ENCODE data around the gene PDIA5.
"Not testable (repeated sequence)": the region's sequence is repeated elsewhere in the genome, so short reads cannot be mapped to it uniquely, and the experiment has no call there.

PDIA5 gene

GRCh38 chr3:123104550-123104949, 37.7 kb downstream of the PDIA5 start:
- peak; percentile 68 for DNase-seq (ENCODE audit: low read depth)
- no peak for TF ChIP-seq CTCF (IDR thresholded peaks at IDR 0.05; ENCODE audit: insufficient read depth, low read depth, low read length, missing control alignments)
- no peak overlapping the region for H3K4me3 ChIP-seq (ENCODE audit: low read length)

GRCh38 chr3:123105201-123106189, 38.7 kb downstream of the PDIA5 start:
- DNase-seq (ENCODE audit: low read depth) = no peak
- no peak for TF ChIP-seq CTCF (IDR thresholded peaks at IDR 0.05; ENCODE audit: insufficient read depth, low read depth, low read length, missing control alignments)
- H3K4me3 ChIP-seq (ENCODE audit: low read length) = no peak overlapping the region

- DNase-seq (ENCODE audit: low read depth) = no peak
- no peak for TF ChIP-seq CTCF (IDR thresholded peaks at IDR 0.05; ENCODE audit: insufficient read depth, low read depth, low read length, missing control alignments)
Observed at GRCh38 chr3:123110282-123110975, 43.6 kb downstream of the PDIA5 start.

GRCh38 chr3:123110976-123111615, 44.3 kb downstream of the PDIA5 start:
- TF ChIP-seq CTCF (IDR thresholded peaks at IDR 0.05; ENCODE audit: insufficient read depth, low read depth, low read length, missing control alignments) = no peak
- no peak for DNase-seq (ENCODE audit: low read depth)
- no peak overlapping the region for H3K4me3 ChIP-seq (ENCODE audit: low read length)

More at GRCh38 chr3:123110282-123110975, 43.6 kb downstream of the PDIA5 start:
- no peak overlapping the region for H3K4me3 ChIP-seq (ENCODE audit: low read length)

- no peak overlapping the region for H3K4me3 ChIP-seq (ENCODE audit: low read length)
- DNase-seq (ENCODE audit: low read depth) = no peak
- no peak for TF ChIP-seq CTCF (IDR thresholded peaks at IDR 0.05; ENCODE audit: insufficient read depth, low read depth, low read length, missing control alignments)
Observed at GRCh38 chr3:123111640-123112039, 44.8 kb downstream of the PDIA5 start.

GRCh38 chr3:123112232-123112631, 45.4 kb downstream of the PDIA5 start:
- TF ChIP-seq CTCF (IDR thresholded peaks at IDR 0.05; ENCODE audit: insufficient read depth, low read depth, low read length, missing control alignments) = no peak
- DNase-seq (ENCODE audit: low read depth) = no peak
- no peak overlapping the region for H3K4me3 ChIP-seq (ENCODE audit: low read length)

- DNase-seq (ENCODE audit: low read depth); H3K4me3 ChIP-seq (ENCODE audit: low read length): not testable (repeated sequence)
Observed at GRCh38 chr3:123112656-123113055, 45.8 kb downstream of the PDIA5 start.

All from epithelial cell of esophagus (primary cell).